Right lobe of liver (tissue), 6 donors: ENCODE measurements around the gene NFIA. TPM values are rescaled to one million over a fixed set of nuclear protein-coding genes. Genes with fewer than 3 reads are reported as not detected.

ENCODE experiments used
- ATAC-seq, 4 donors: fragments of 200-7000 bp; cut with Tn5 transposase; one replicate each; pipeline ENCODE4 v1.9.1; 2020; ENCODE audit warnings: mild to moderate bottlenecking in 4 of 4, moderate library complexity in 4 of 4
- DNase-seq, 3 donors: peaks; one replicate each; pipeline ENCODE4 v3.0.0-alpha.2; 2020
- H3K27ac ChIP-seq, 3 donors: fragments of 200-600 bp; one replicate each; pipeline ENCODE4 v1.8.0; 2022
- H3K27me3 ChIP-seq, 2 donors: fragments of 200-600 bp; one replicate each; pipeline ENCODE4 v1.8.0; 2022
- H3K36me3 ChIP-seq, 4 donors: fragments of 200-600 bp; sonication (generic) in 1 of 4; one replicate each; pipeline versions ENCODE4 v1.5.1 to v1.8.0; 2017 to 2022; ENCODE audit warnings: control low read depth in 1 of 4
- H3K4me1 ChIP-seq, 4 donors: fragments of 200-600 bp; sonication (generic) in 1 of 4; one replicate each; pipeline versions ENCODE4 v1.5.1 to v1.8.0; 2017 to 2022; ENCODE audit warnings: control low read depth in 1 of 4
- H3K4me3 ChIP-seq, 3 donors: fragments of 200-600 bp; one replicate each; pipeline ENCODE4 v1.8.0; 2022
- H3K9me3 ChIP-seq, 4 donors: fragments of 200-600 bp; sonication (generic) in 1 of 4; one replicate each; pipeline versions ENCODE4 v1.5.1 to v1.8.0; 2017 to 2022; ENCODE audit warnings: control low read depth in 1 of 4
- CTCF ChIP-seq, 4 donors: fragments of 200-600 bp in 3 of 4; fragments of 450-650 bp in 1 of 4; IDR thresholded peaks; one replicate each; pipeline versions ENCODE4 v1.5.1 to v1.8.0; 2016 to 2022; ENCODE audit warnings: antibody characterized with exemption in 4 of 4, mild to moderate bottlenecking in 2 of 4
- POLR2A ChIP-seq: fragments of 450-650 bp; IDR thresholded peaks from one replicate; pipeline ENCODE4 v1.6.1; 2017; ENCODE audit warnings: antibody characterized with exemption, mild to moderate bottlenecking
- WGBS: methylation state at CpG from one replicate; pipeline ENCODE4 v1.1.6; 2018; ENCODE audit warnings: low coverage, low lambda C conversion rate; ENCODE audit not compliant: insufficient coverage; ENCODE audit errors: missing lambda C conversion rate; 5-methylcytosine and 5-hydroxymethylcytosine counted together
- intact Hi-C, 2 donors: fragments of 100-400 bp; cut with DNase I; formaldehyde crosslinking; loops; one replicate each; pipeline versions ENCODE4 v1.11.2 to v1.14.1; 2022
- total RNA-seq, 6 experiments: library from RNA; depleted of rRNA in 2 of 6; stranded (reverse); fragments of >200 nt in 2 of 6; fragmentation: NEBNext Ultra II Directional in 3 of 6; extraction: Animal tissue kit (Norgen Biotek cat#: 25700) in 3 of 6; gene quantifications; one replicate each; pipeline versions ENCODE4 v1.1.0 to v1.2.4, GENCODE V29; 2016 to 2023
- donor health status: DM: no; HTN: yes; CAD: no.
- donor health status: DM: no; HTN: no; CAD: no.
- donor health status: DM: no; HTN: no; CAD: no.
- donor health status: DM: no; HTN: yes; CAD: no.
- donor health status: DM: no; HTN: yes; CAD: no.

Gene NFIA
- total RNA-seq, 6 experiments from 2014 or later, result 36.7 to 97.2 (median 57.9) TPM

- Histone ChIP-seq H3K36me3 (peaks cover 0 to 16% (median 0%) of the 10 kb centered on the region in 4 donors), H3K27ac (no peak overlapping the region), H3K9me3 (no peaks in the 10 kb centered on the region), H3K4me1 (no peaks in the 10 kb centered on the region), H3K27me3 (no peaks in the 10 kb centered on the region), H3K4me3 (no peak overlapping the region)
- no peak for TF ChIP-seq CTCF (IDR thresholded peaks at IDR 0.05)
- TF ChIP-seq POLR2A, result no peak
- WGBS, result 92% methylated on average over 3 of the region's 3 CpGs
- ATAC-seq, result no peak
- intact Hi-C loops, result no loop called here
- DNase-seq, result no peak
These were observed 342.0 kb downstream of the NFIA start for GRCh38 chr1:61424382-61424781.

GRCh38 chr1:61425040-61425439, 342.7 kb downstream of the NFIA start:
- TF ChIP-seq CTCF (IDR thresholded peaks at IDR 0.05), result no peak
- no peak for TF ChIP-seq POLR2A
- no peak for ATAC-seq
- no peaks in the 10 kb centered on the region for H3K9me3 ChIP-seq
- H3K4me3 ChIP-seq, result no peak overlapping the region
- H3K4me1 ChIP-seq, result no peaks in the 10 kb centered on the region
- 75% methylated on average over 1 of the region's 1 CpG for WGBS
- no peaks in the 10 kb centered on the region for H3K27me3 ChIP-seq
- H3K27ac ChIP-seq, result no peak overlapping the region
- intact Hi-C loops, result loop anchor here in 1 of 2 donors (5.0 kb wide), 1 partner anchor 68 kb away; no protein-coding TSS in a partner anchor
- no peak for DNase-seq
- peaks cover 0 to 16% (median 0%) of the 10 kb centered on the region in 4 donors for H3K36me3 ChIP-seq

GRCh38 chr1:61426254-61426653, 343.9 kb downstream of the NFIA start:
- H3K9me3 ChIP-seq, result no peaks in the 10 kb centered on the region
- TF ChIP-seq CTCF (IDR thresholded peaks at IDR 0.05), result no peak
- TF ChIP-seq POLR2A, result no peak
- no peak overlapping the region for H3K4me3 ChIP-seq
- 89% methylated on average over 3 of the region's 12 CpGs for WGBS
- peak overlapping the region in 1 of 3 donors; percentile 1 for H3K27ac ChIP-seq
- DNase-seq (no peak), ATAC-seq (peak; percentile 70 to 86 (median 76))
- H3K27me3 ChIP-seq, result no peaks in the 10 kb centered on the region
- H3K36me3 ChIP-seq, result peaks cover 0 to 11% (median 0%) of the 10 kb centered on the region in 4 donors
- H3K4me1 ChIP-seq, result no peaks in the 10 kb centered on the region
- intact Hi-C loops, result loop anchor here in 1 of 2 donors (5.0 kb wide), 1 partner anchor 69 kb away; no protein-coding TSS in a partner anchor

GRCh38 chr1:61426885-61427284, 344.5 kb downstream of the NFIA start:
- no peak overlapping the region for H3K4me3 ChIP-seq
- intact Hi-C loops, result loop anchor here in 1 of 2 donors (5.0 kb wide), 1 partner anchor 70 kb away; no protein-coding TSS in a partner anchor
- H3K27ac ChIP-seq, result no peak overlapping the region
- peaks cover 0 to 10% (median 0%) of the 10 kb centered on the region in 4 donors for H3K36me3 ChIP-seq
- DNase-seq (no peak), ATAC-seq (no peak)
- no peaks in the 10 kb centered on the region for H3K9me3 ChIP-seq
- WGBS, result 95% methylated on average over 2 of the region's 2 CpGs
- no peaks in the 10 kb centered on the region for H3K4me1 ChIP-seq
- TF ChIP-seq CTCF (IDR thresholded peaks at IDR 0.05) (no peak), POLR2A (no peak)
- H3K27me3 ChIP-seq, result no peaks in the 10 kb centered on the region
